Nephron progenitor cell (in vitro differentiated cells): ENCODE results near the gene PEX11A.

Experiments used
- DNase-seq: peaks from one replicate; pipeline ENCODE4 v3.0.0; 2021
- H3K27ac Mint-ChIP-seq: 2 replicates; pipeline ENCODE4 v1.8.0; 2021; ENCODE audit warnings: mild to moderate bottlenecking, moderate library complexity, mixed read lengths
- H3K27me3 Mint-ChIP-seq: 2 replicates; pipeline ENCODE4 v1.8.0; 2021; ENCODE audit warnings: mild to moderate bottlenecking, low read depth, mixed read lengths; ENCODE audit not compliant: poor library complexity
- H3K36me3 Mint-ChIP-seq: 2 replicates; pipeline ENCODE4 v1.8.0; 2021; ENCODE audit warnings: low read depth, mixed read lengths
- H3K4me1 Mint-ChIP-seq: 2 replicates; pipeline ENCODE4 v1.8.0; 2021; ENCODE audit warnings: mixed read lengths
- H3K4me3 Mint-ChIP-seq: 2 replicates; pipeline ENCODE4 v1.8.0; 2021; ENCODE audit warnings: mild to moderate bottlenecking, moderate library complexity, mixed read lengths
- H3K9me3 Mint-ChIP-seq: 2 replicates; pipeline ENCODE4 v1.8.0; 2021; ENCODE audit warnings: mild to moderate bottlenecking, moderate library complexity, mixed read lengths
- TF ChIP-seq, protein P1 (sequence below): fragments of 200-600 bp; sonication (generic); IDR thresholded peaks from 2 replicates; pipeline ENCODE4 v1.5.0; 2021; ENCODE audit warnings: antibody characterized with exemption

PEX11A gene

DNA sequence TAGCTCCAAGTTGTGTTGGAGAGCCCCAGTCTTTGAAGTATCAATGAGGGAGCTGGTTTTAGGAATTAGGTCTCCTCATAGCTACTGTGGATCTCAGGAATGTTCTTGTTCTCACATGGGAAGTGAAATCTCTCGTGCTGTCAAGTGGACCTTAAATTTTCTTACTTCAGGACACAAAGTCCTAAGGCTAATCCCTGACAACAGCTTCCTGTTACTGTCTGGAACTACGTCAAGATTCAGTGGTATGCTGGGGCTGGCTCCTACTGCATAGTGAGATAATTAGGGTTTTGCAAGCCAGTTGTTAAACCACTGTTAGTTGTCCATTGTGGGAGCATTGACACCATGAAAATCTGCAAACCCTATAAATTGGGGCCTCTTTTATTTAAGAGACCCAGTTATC lies 37.7 kb upstream of the PEX11A start:
- TF ChIP-seq, protein P1, sequence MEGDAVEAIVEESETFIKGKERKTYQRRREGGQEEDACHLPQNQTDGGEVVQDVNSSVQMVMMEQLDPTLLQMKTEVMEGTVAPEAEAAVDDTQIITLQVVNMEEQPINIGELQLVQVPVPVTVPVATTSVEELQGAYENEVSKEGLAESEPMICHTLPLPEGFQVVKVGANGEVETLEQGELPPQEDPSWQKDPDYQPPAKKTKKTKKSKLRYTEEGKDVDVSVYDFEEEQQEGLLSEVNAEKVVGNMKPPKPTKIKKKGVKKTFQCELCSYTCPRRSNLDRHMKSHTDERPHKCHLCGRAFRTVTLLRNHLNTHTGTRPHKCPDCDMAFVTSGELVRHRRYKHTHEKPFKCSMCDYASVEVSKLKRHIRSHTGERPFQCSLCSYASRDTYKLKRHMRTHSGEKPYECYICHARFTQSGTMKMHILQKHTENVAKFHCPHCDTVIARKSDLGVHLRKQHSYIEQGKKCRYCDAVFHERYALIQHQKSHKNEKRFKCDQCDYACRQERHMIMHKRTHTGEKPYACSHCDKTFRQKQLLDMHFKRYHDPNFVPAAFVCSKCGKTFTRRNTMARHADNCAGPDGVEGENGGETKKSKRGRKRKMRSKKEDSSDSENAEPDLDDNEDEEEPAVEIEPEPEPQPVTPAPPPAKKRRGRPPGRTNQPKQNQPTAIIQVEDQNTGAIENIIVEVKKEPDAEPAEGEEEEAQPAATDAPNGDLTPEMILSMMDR: no peak
- H3K4me3 Mint-ChIP-seq: no peak overlapping the region
- peaks cover 78% of the 10 kb centered on the region for H3K27me3 Mint-ChIP-seq
- peaks cover 9% of the 10 kb centered on the region for H3K9me3 Mint-ChIP-seq
- H3K4me1 Mint-ChIP-seq: no peaks in the 10 kb centered on the region
- no peaks in the 10 kb centered on the region for H3K36me3 Mint-ChIP-seq
- DNase-seq: no peak
- H3K27ac Mint-ChIP-seq: no peak overlapping the region

DNA sequence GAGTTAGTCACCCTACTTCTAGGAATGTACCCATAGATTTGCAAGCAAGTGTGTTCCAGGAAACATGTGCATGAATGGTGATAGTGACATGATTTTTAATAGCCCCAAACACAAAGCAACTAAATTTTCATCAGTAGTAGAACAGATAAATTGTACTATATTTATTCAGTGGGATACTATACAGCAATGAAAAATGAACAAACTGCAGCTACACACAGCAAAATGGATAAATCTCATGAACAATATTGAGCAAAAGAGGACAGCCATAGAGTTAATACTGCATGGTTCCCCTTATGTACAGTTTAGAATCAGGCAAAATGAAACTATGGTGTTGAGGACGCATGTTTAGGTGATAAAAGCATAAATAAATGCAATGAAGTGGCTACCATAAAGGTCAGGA lies 34.5 kb upstream of the PEX11A start:
- Mint-ChIP-seq H3K9me3 (peaks cover 9% of the 10 kb centered on the region), H3K4me1 (no peaks in the 10 kb centered on the region), H3K27me3 (peaks cover 83% of the 10 kb centered on the region), H3K27ac (no peak overlapping the region), H3K4me3 (no peak overlapping the region), H3K36me3 (no peaks in the 10 kb centered on the region)
- no peak for DNase-seq
- TF ChIP-seq, protein P1: no peak

DNA sequence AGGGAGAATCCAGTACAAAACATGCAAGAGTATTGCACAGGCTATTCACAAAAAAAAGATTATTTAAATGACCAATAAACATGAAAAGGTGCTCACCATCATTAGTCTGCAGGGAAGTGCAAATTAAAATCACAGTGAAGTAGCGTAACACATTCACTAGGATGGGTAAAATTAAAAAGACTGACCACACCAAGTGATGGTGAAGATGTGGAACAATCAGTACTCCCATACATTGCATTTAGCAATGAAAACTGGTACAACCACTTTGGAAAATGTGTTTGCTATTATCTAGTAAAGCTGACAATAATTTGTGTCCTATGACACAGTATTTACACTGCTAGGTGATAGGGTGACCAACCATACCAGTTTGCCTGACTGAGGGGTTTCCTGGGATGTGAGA lies 34.1 kb upstream of the PEX11A start:
- DNase-seq: no peak
- H3K4me1 Mint-ChIP-seq: no peaks in the 10 kb centered on the region
- no peaks in the 10 kb centered on the region for H3K36me3 Mint-ChIP-seq
- H3K9me3 Mint-ChIP-seq: peaks cover 9% of the 10 kb centered on the region
- TF ChIP-seq, protein P1: no peak
- no peak overlapping the region for H3K27ac Mint-ChIP-seq
- no peak overlapping the region for H3K4me3 Mint-ChIP-seq
- peaks cover 83% of the 10 kb centered on the region for H3K27me3 Mint-ChIP-seq

DNA sequence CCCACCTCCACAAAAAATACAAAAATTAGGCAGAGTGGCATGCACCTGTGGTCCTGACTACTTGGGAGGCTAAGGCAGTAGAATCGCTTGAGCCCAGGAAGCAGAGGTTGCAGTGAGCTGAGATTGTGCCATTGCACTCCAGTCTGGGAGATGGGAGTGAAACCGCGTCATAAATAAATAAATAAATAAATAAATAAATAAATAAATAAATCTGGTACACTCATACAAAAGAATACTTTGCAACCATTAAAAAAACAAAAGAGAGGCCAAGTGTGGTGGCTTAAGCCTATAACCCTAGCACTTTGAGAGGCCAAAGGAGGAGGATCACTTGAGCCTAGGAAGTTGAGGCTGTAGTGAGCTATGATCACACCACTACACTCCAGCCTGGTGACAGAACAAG lies 32.5 kb upstream of the PEX11A start:
- no peaks in the 10 kb centered on the region for H3K36me3 Mint-ChIP-seq
- no peaks in the 10 kb centered on the region for H3K4me1 Mint-ChIP-seq
- H3K9me3 Mint-ChIP-seq: peaks cover 9% of the 10 kb centered on the region
- TF ChIP-seq, protein P1: no peak
- H3K27ac Mint-ChIP-seq: no peak overlapping the region
- H3K4me3 Mint-ChIP-seq: no peak overlapping the region
- peaks cover 71% of the 10 kb centered on the region for H3K27me3 Mint-ChIP-seq
- DNase-seq: no peak

DNA sequence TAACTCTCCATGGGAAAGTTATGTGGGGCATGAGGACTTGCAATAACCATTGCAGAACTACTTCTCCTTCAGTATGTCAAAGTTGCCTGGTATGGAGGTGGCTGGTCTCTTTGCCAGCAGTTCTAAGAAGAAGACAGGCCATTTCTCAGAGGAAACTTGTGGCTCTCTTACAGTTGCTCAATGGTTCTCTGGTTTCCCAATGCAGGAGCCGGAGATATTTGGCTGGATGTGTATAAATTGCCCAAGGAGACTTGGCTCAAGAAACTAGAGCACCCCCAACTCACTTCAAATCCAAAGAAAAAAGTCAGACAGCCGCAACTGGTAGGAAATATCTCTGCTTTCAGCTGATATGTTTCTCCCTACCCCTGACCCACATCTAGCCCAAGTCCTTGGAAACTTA lies 24.2 kb upstream of the PEX11A start:
- H3K27ac Mint-ChIP-seq: no peak overlapping the region
- TF ChIP-seq, protein P1: no peak

DNA sequence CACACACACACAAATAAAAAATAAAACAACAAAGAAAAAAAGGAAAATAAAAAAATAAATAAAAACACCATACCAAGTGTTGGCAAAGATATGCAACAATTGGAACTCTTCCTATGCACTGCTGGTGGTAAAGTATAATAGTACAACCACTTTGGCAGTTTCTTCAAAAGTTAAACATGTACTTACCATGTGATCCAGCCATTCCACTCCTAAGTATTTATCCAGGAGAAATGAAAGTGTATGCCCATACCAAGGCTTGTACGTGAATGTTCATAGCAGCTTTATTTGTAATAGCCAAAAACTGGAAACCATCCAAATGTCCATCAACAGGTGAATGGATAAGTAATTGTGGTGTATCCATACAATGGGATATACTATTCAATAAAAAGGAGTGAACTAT lies 17.0 kb upstream of the PEX11A start:
- peaks cover 4% of the 10 kb centered on the region for H3K9me3 Mint-ChIP-seq
- H3K27me3 Mint-ChIP-seq: peaks cover 53% of the 10 kb centered on the region
- no peaks in the 10 kb centered on the region for H3K4me1 Mint-ChIP-seq
- H3K36me3 Mint-ChIP-seq: no peaks in the 10 kb centered on the region
- H3K4me3 Mint-ChIP-seq: no peak overlapping the region
- no peak for DNase-seq
- no peak overlapping the region for H3K27ac Mint-ChIP-seq
- TF ChIP-seq, protein P1: no peak

More for the DNA sequence above, 24.2 kb upstream of the PEX11A start:
- DNase-seq: no peak
- H3K27me3 Mint-ChIP-seq: peaks cover 22% of the 10 kb centered on the region
- no peaks in the 10 kb centered on the region for H3K36me3 Mint-ChIP-seq
- H3K4me3 Mint-ChIP-seq: no peak overlapping the region
- no peaks in the 10 kb centered on the region for H3K4me1 Mint-ChIP-seq
- H3K9me3 Mint-ChIP-seq: peaks cover 4% of the 10 kb centered on the region
